Liver (tissue), 9 donors: Measurements from ENCODE around the gene METTL21A. TPM values are rescaled to one million over a fixed set of nuclear protein-coding genes. Genes with fewer than 3 reads are reported as not detected.

Experiments used
- DNase-seq: peaks from one replicate; pipeline ENCODE4 v3.0.0-alpha.2; 2017; ENCODE audit warnings: low spot score
- H3K27ac ChIP-seq, 2 donors: one replicate each; pipeline ENCODE4 v1.7.0; 2013; ENCODE audit warnings: inconsistent platforms in 2 of 2, low read length in 2 of 2, control low read depth in 1 of 2, low read depth in 1 of 2, mild to moderate bottlenecking in 1 of 2
- H3K27me3 ChIP-seq, 4 donors: one replicate each; pipeline versions ENCODE4 v1.6.1 to v1.7.0; 2013; ENCODE audit warnings: low read length in 3 of 4, inconsistent platforms in 1 of 4, mild to moderate bottlenecking in 1 of 4, moderate library complexity in 1 of 4; ENCODE audit not compliant: control insufficient read depth in 4 of 4, insufficient read depth in 4 of 4
- H3K36me3 ChIP-seq, 4 donors: one replicate each; pipeline versions ENCODE4 v1.6.1 to v1.7.0; 2013; ENCODE audit warnings: low read length in 3 of 4, mild to moderate bottlenecking in 3 of 4, low read depth in 1 of 4, moderate library complexity in 1 of 4; ENCODE audit not compliant: control insufficient read depth in 4 of 4, insufficient read depth in 3 of 4
- H3K4me1 ChIP-seq, 4 donors: one replicate each; pipeline versions ENCODE4 v1.6.1 to v1.7.0; 2013; ENCODE audit warnings: low read length in 3 of 4, mild to moderate bottlenecking in 3 of 4, moderate library complexity in 1 of 4; ENCODE audit not compliant: control insufficient read depth in 4 of 4, insufficient read depth in 4 of 4
- H3K4me3 ChIP-seq, 3 donors: one replicate each; pipeline versions ENCODE4 v1.6.1 to v1.7.0; 2013; ENCODE audit warnings: low read length in 3 of 3, control low read depth in 1 of 3, low read depth in 1 of 3, mild to moderate bottlenecking in 1 of 3
- H3K9ac ChIP-seq, 2 donors: one replicate each; pipeline ENCODE4 v1.7.0; 2013; ENCODE audit warnings: low read length in 2 of 2, mild to moderate bottlenecking in 2 of 2, moderate library complexity in 2 of 2, control low read depth in 1 of 2, low read depth in 1 of 2
- H3K9me3 ChIP-seq, 4 donors: one replicate each; pipeline versions ENCODE4 v1.6.1 to v1.7.0; 2013; ENCODE audit warnings: low read length in 3 of 4; ENCODE audit not compliant: control insufficient read depth in 4 of 4
- CTCF ChIP-seq: fragments of 150-350 bp; IDR thresholded peaks from 2 replicates; pipeline ENCODE4 v1.5.1; 2017; ENCODE audit warnings: improper control_type of control experiment, low read depth, low read length; ENCODE audit not compliant: missing input control
- EGR1 ChIP-seq, 2 donors: IDR thresholded peaks; 2 replicates each; pipeline ENCODE4 v1.6.1; 2016 to 2018; ENCODE audit warnings: antibody characterized with exemption in 2 of 2, low read depth in 2 of 2
- FOXA1 ChIP-seq: IDR thresholded peaks from 2 replicates; pipeline ENCODE4 v1.6.1; 2016; ENCODE audit warnings: antibody characterized with exemption
- FOXA2 ChIP-seq: IDR thresholded peaks from 2 replicates; pipeline ENCODE4 v1.6.1; 2016; ENCODE audit warnings: antibody characterized with exemption
- GABPA ChIP-seq, 2 donors: IDR thresholded peaks in 1 of 2; conservative IDR thresholded peaks in 1 of 2; 2 replicates each; pipeline ENCODE4 v1.6.1; 2016; ENCODE audit warnings: antibody characterized with exemption in 2 of 2, mild to moderate bottlenecking in 1 of 2, moderate library complexity in 1 of 2
- HNF4A ChIP-seq, 2 donors: conservative IDR thresholded peaks; 2 replicates each; pipeline ENCODE4 v1.6.1; 2016; ENCODE audit warnings: antibody characterized with exemption in 2 of 2, mild to moderate bottlenecking in 2 of 2
- HNF4G ChIP-seq: IDR thresholded peaks from 2 replicates; pipeline ENCODE4 v1.6.1; 2016; ENCODE audit warnings: antibody characterized with exemption
- MAX ChIP-seq: IDR thresholded peaks from 2 replicates; pipeline ENCODE4 v1.6.1; 2016; ENCODE audit warnings: antibody characterized with exemption
- NR2F2 ChIP-seq: IDR thresholded peaks from 2 replicates; pipeline ENCODE4 v1.6.1; 2016; ENCODE audit warnings: antibody characterized with exemption
- RAD21 ChIP-seq, 2 donors: IDR thresholded peaks; 2 replicates each; pipeline ENCODE4 v1.6.1; 2016; ENCODE audit warnings: antibody characterized with exemption in 2 of 2, mild to moderate bottlenecking in 2 of 2
- REST ChIP-seq: IDR thresholded peaks from 2 replicates; pipeline ENCODE4 v1.6.1; 2016; ENCODE audit warnings: antibody characterized with exemption, mild to moderate bottlenecking
- RXRA ChIP-seq, 2 donors: IDR thresholded peaks; 2 replicates each; pipeline ENCODE4 v1.6.1; 2017 to 2018; ENCODE audit warnings: antibody characterized with exemption in 2 of 2, mild to moderate bottlenecking in 1 of 2
- SP1 ChIP-seq: IDR thresholded peaks from 2 replicates; pipeline ENCODE4 v1.6.1; 2018; ENCODE audit warnings: antibody characterized with exemption, mild to moderate bottlenecking
- TAF1 ChIP-seq: conservative IDR thresholded peaks from 2 replicates; pipeline ENCODE4 v1.6.1; 2016; ENCODE audit warnings: antibody characterized with exemption, mild to moderate bottlenecking
- YY1 ChIP-seq: IDR thresholded peaks from 2 replicates; pipeline ENCODE4 v1.6.1; 2016; ENCODE audit warnings: antibody characterized with exemption, mild to moderate bottlenecking
- ZBTB33 ChIP-seq: IDR thresholded peaks from 2 replicates; pipeline ENCODE4 v1.6.1; 2016; ENCODE audit warnings: antibody characterized with exemption
- WGBS: extraction: QIAGEN DNeasy Blood & Tissue Kit; methylation state at CpG from one replicate; pipeline ENCODE4 v1.1.7; 2013; 5-methylcytosine and 5-hydroxymethylcytosine counted together
- polyA plus RNA-seq, 2 donors: library from polyadenylated mRNA; stranded (reverse) in 1 of 2; unstranded in 1 of 2; fragments of 200-250 nt in 1 of 2; fragments of >200 nt in 1 of 2; fragmentation: Nextera tagmentation in 1 of 2; extraction: Ambion mirVana in 1 of 2; gene quantifications; one replicate each; pipeline versions ENCODE4 v1.2.1 to v1.2.3, GENCODE V29; 2013 to 2015
- total RNA-seq, 2 donors: library from RNA; depleted of rRNA; stranded (reverse); fragments of >200 nt; gene quantifications; one replicate each; pipeline ENCODE4 v1.2.3, GENCODE V29; 2014
- TF ChIP-seq, protein P1 (sequence below): IDR thresholded peaks from 2 replicates; pipeline ENCODE4 v1.6.1; 2016; ENCODE audit warnings: antibody characterized with exemption
- donor health status: healthy.
- donor health status: healthy.
- donor health status: healthy.
- donor health status: healthy.
- donor health status: healthy.

The METTL21A gene
- total and polyA plus RNA-seq, 4 donors = 10.0 to 27.4 (median 12.3) TPM

GRCh38 chr2:207606399-207606798, 18.8 kb downstream of the METTL21A start:
- Histone ChIP-seq H3K27ac (no peak overlapping the region), H3K9me3 (no peaks in the 10 kb centered on the region), H3K4me3 (no peak overlapping the region), H3K36me3 (peaks cover 0 to 2% (median 0%) of the 10 kb centered on the region in 4 donors), H3K4me1 (no peaks in the 10 kb centered on the region), H3K27me3 (no peaks in the 10 kb centered on the region), H3K9ac (no peak overlapping the region)
- DNase-seq = no peak
- TF ChIP-seq HNF4G (no peak), RXRA (IDR thresholded peaks at IDR 0.05) (no peak), REST (no peak), NR2F2 (no peak), SP1 (no peak), GABPA (IDR thresholded peaks at IDR 0.05 in 1 of 2, conservative IDR thresholded peaks at IDR 0.05 in 1 of 2) (no peak), TAF1 (no peak)
- WGBS = 96% methylated on average over 7 of the region's 7 CpGs

DNA sequence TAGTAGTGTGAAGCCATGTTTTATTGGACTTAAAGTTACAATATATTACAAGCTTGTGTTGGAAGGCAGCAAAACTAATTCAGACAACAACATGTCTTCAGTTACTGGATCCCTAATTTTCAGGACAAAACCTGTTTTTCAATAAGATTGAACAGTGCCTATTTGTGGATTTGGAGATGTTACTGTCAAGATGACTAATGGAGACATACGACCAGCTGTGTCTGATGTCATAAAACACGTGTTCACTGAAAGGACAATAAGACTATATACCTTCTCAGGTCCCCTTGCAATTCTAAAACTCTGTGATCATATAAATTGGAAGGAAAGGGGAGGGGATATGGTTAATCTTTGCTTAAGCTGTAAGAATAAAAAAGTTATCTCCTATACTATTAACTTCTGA, 21.7 kb downstream of the METTL21A start:
- WGBS = 88% methylated on average over 2 of the region's 2 CpGs
- H3K27me3 ChIP-seq = no peaks in the 10 kb centered on the region
- no peaks in the 10 kb centered on the region for H3K9me3 ChIP-seq
- no peak overlapping the region for H3K9ac ChIP-seq
- no peak for DNase-seq
- H3K4me3 ChIP-seq = no peak overlapping the region
- TF ChIP-seq RAD21 (IDR thresholded peaks at IDR 0.05) = no peak
- no peak for TF ChIP-seq RXRA (IDR thresholded peaks at IDR 0.05)
- no peak for TF ChIP-seq CTCF
- TF ChIP-seq REST = no peak
- TF ChIP-seq TAF1 = no peak
- TF ChIP-seq, protein P1, sequence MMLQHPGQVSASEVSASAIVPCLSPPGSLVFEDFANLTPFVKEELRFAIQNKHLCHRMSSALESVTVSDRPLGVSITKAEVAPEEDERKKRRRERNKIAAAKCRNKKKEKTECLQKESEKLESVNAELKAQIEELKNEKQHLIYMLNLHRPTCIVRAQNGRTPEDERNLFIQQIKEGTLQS = no peak
- no peak for TF ChIP-seq EGR1 (IDR thresholded peaks at IDR 0.05; ENCODE audit: low read depth in 2 of 2)
- TF ChIP-seq ZBTB33 = no peak
- no peak for TF ChIP-seq FOXA1
- TF ChIP-seq YY1 = no peak
- no peak for TF ChIP-seq MAX
- TF ChIP-seq HNF4A (conservative IDR thresholded peaks at IDR 0.05) = no peak
- TF ChIP-seq FOXA2 = no peak
- peaks cover 0 to 2% (median 0%) of the 10 kb centered on the region in 4 donors for H3K36me3 ChIP-seq
- no peak overlapping the region for H3K27ac ChIP-seq
- no peaks in the 10 kb centered on the region for H3K4me1 ChIP-seq
